OCI-LY7 (cell line): ENCODE results near the gene HDAC4. TPM values are rescaled to one million over a fixed set of nuclear protein-coding genes. Genes with fewer than 3 reads are reported as not detected.
"Not testable (repeated sequence)": the region's sequence is repeated elsewhere in the genome, so short reads cannot be mapped to it uniquely, and the experiment has no call there.

Experiments
- BruUV-seq: library from RNA; stranded (reverse); fragments of 400-500 nt; replicated peaks from 2 replicates; lab custom pipeline; 2021; lab: Mats Ljungman, UMichigan
- CTCF ChIA-PET: fragments of 300-600 bp; sonication (Branson Sonifier 250); formaldehyde crosslinking; loops from one replicate; lab custom pipeline; 2022; ENCODE audit warnings: antibody characterized with exemption; ENCODE audit not compliant: unreplicated experiment; lab: Charles Lee
- POLR2A ChIA-PET: fragments of 300-600 bp; sonication (Branson Sonifier 250); formaldehyde crosslinking; loops from one replicate; lab custom pipeline; 2022; ENCODE audit warnings: antibody characterized with exemption; lab: Charles Lee
- DNase-seq: peaks from one replicate; pipeline ENCODE4 v3.0.0-alpha.2; 2015; ENCODE audit warnings: low spot score
- H2AFZ ChIP-seq: fragments of 200-600 bp; sonication (generic), shearing (Covaris generic); 2 replicates; pipeline ENCODE4 v1.6.1; 2014; ENCODE audit warnings: mild to moderate bottlenecking, antibody characterized with exemption, low read length, moderate library complexity
- H3K27ac ChIP-seq: fragments of 200-600 bp; sonication (generic); 2 replicates; pipeline ENCODE4 v1.5.1; 2014; ENCODE audit warnings: mixed run types, low read depth, mild to moderate bottlenecking, moderate library complexity, low read length, inconsistent platforms; ENCODE audit not compliant: poor library complexity, severe bottlenecking
- H3K36me3 ChIP-seq: fragments of 200-600 bp; sonication (generic); 2 replicates; pipeline ENCODE4 v1.6.1; 2014; ENCODE audit warnings: mild to moderate bottlenecking, antibody characterized with exemption, low read length, moderate library complexity, mixed read lengths; ENCODE audit not compliant: insufficient read depth
- H3K4me1 ChIP-seq: fragments of 200-600 bp; sonication (generic); 2 replicates; pipeline ENCODE4 v1.5.1; 2014; ENCODE audit warnings: mild to moderate bottlenecking, low read length; ENCODE audit not compliant: insufficient read depth, poor library complexity, severe bottlenecking
- H3K4me2 ChIP-seq: fragments of 200-600 bp; sonication (generic); 2 replicates; pipeline ENCODE4 v1.6.1; 2014; ENCODE audit warnings: mild to moderate bottlenecking, low read length
- H3K4me3 ChIP-seq: fragments of 200-600 bp; sonication (generic); 2 replicates; pipeline ENCODE4 v1.5.1; 2014; ENCODE audit warnings: mild to moderate bottlenecking, low read depth, low read length; ENCODE audit not compliant: poor library complexity, severe bottlenecking
- H3K79me2 ChIP-seq: fragments of 200-600 bp; sonication (generic); 2 replicates; pipeline ENCODE4 v1.6.1; 2016; ENCODE audit warnings: low read depth, mild to moderate bottlenecking, low read length, moderate library complexity, mixed read lengths; ENCODE audit not compliant: insufficient read depth
- H3K9me2 ChIP-seq: fragments of 200-600 bp; sonication (generic); 2 replicates; pipeline ENCODE4 v1.6.1; 2016; ENCODE audit warnings: mild to moderate bottlenecking, low read length, mixed read lengths; ENCODE audit not compliant: insufficient read depth
- H3K9me3 ChIP-seq: fragments of 200-600 bp; sonication (generic); 2 replicates; pipeline ENCODE4 v1.6.1; 2014; ENCODE audit warnings: mild to moderate bottlenecking, mixed run types, low read length, mixed read lengths
- H4K20me1 ChIP-seq: fragments of 200-600 bp; sonication (generic); 2 replicates; pipeline ENCODE4 v1.6.1; 2014; ENCODE audit warnings: mild to moderate bottlenecking, antibody characterized with exemption, low read length, moderate library complexity, mixed read lengths; ENCODE audit not compliant: insufficient read depth
- CTCF ChIP-seq: fragments of 200-600 bp; sonication (generic); conservative IDR thresholded peaks from 2 replicates; pipeline ENCODE4 v1.5.1; 2014; ENCODE audit warnings: mild to moderate bottlenecking, antibody characterized with exemption, low read length, moderate library complexity, mixed read lengths
- EZH2phosphoT487 ChIP-seq: fragments of 200-600 bp; sonication (generic); IDR thresholded peaks from 2 replicates; pipeline ENCODE4 v1.6.1; 2018; ENCODE audit warnings: low read depth, borderline replicate concordance, mild to moderate bottlenecking, mixed run types, antibody characterized with exemption, low read length, moderate library complexity, mixed read lengths
- intact Hi-C: fragments of 100-400 bp; cut with micrococcal nuclease; formaldehyde crosslinking; loops from one replicate; pipeline ENCODE4 v1.10.0; 2022; ENCODE audit not compliant: unreplicated experiment
- total RNA-seq, 2 experiments: library from RNA; depleted of rRNA in 1 of 2; stranded (reverse); fragments of >200 nt in 1 of 2; shearing (Covaris generic) in 1 of 2; gene quantifications; 2 replicates each; pipeline ENCODE4 v1.2.3, GENCODE V29; 2014 to 2022

HDAC4 gene
- total RNA-seq, 2 experiments from 2014 or later, result 10.2 to 20.6 TPM

- Histone ChIP-seq H3K4me3 (no peak overlapping the region), H2AFZ (no peak overlapping the region), H3K27ac (no peak overlapping the region), H3K79me2 (no peaks in the 10 kb centered on the region), H3K4me2 (no peak overlapping the region), H3K9me3 (no peaks in the 10 kb centered on the region), H4K20me1 (no peaks in the 10 kb centered on the region; the same call in 1 of the 2 replicates), H3K4me1 (no peaks in the 10 kb centered on the region), H3K36me3 (no peaks in the 10 kb centered on the region), H3K9me2 (no peaks in the 10 kb centered on the region)
- ChIA-PET POLR2A (no interaction called here), CTCF (no interaction called here)
- BruUV-seq, result no TSS peak
- TF ChIP-seq CTCF (no peak), EZH2phosphoT487 (no peak)
- DNase-seq, result no peak
- intact Hi-C loops, result no loop called here
Observed at GRCh38 chr2:239177908-239178307, 222.9 kb downstream of the HDAC4 start.

GRCh38 chr2:239177325-239177724 lies 223.5 kb downstream of the HDAC4 start:
- H3K4me2 ChIP-seq, result no peak overlapping the region
- intact Hi-C loops, result no loop called here
- no peaks in the 10 kb centered on the region for H4K20me1 ChIP-seq
- no peaks in the 10 kb centered on the region for H3K9me2 ChIP-seq
- no peak overlapping the region for H2AFZ ChIP-seq
- H3K79me2 ChIP-seq, result no peaks in the 10 kb centered on the region
- ChIA-PET CTCF (no interaction called here), POLR2A (no interaction called here)
- no TSS peak for BruUV-seq
- no peak for DNase-seq
- H3K27ac ChIP-seq, result no peak overlapping the region
- no peak overlapping the region for H3K4me3 ChIP-seq
- TF ChIP-seq CTCF (no peak), EZH2phosphoT487 (no peak)
- H3K4me1 ChIP-seq, result no peaks in the 10 kb centered on the region
- H3K9me3 ChIP-seq, result no peaks in the 10 kb centered on the region
- H3K36me3 ChIP-seq, result no peaks in the 10 kb centered on the region

- H3K79me2 ChIP-seq, H3K4me3 ChIP-seq, H3K9me2 ChIP-seq, H3K4me2 ChIP-seq, DNase-seq, H3K4me1 ChIP-seq, H3K27ac ChIP-seq, H3K9me3 ChIP-seq, intact Hi-C loops, BruUV-seq, H4K20me1 ChIP-seq, H2AFZ ChIP-seq, CTCF ChIA-PET, H3K36me3 ChIP-seq: not testable (repeated sequence)
- POLR2A ChIA-PET, result interaction anchor here (0.8 kb wide), 1 partner anchor 76 kb away, joined by 8 read pairs; no protein-coding TSS in a partner anchor
Observed at GRCh38 chr2:239176138-239176803, 224.5 kb downstream of the HDAC4 start.
